PFSK-1 (cell line): ENCODE data around the gene RSAD1.

Experiments
- POLR2AphosphoS5 ChIP-seq: IDR thresholded peaks from 2 replicates; pipeline ENCODE4 v1.6.1; 2012; ENCODE audit warnings: low read depth, mild to moderate bottlenecking, control low read depth, low read length, moderate library complexity
- TAF1 ChIP-seq: IDR thresholded peaks from 2 replicates; pipeline ENCODE4 v1.6.1; 2012; ENCODE audit warnings: low read length, control low read depth, borderline replicate concordance; ENCODE audit not compliant: insufficient read depth

GRCh38 chr17:50482110-50482509, 3.5 kb downstream of the RSAD1 start:
- TF ChIP-seq TAF1 (no peak), POLR2AphosphoS5 (no peak)
